ENCODE data around the gene MS4A5.

- TF ChIP-seq CTCF (IDR thresholded peaks at IDR 0.05) (no peak), POLR2A (IDR thresholded peaks at IDR 0.05) (no peak), EP300 (IDR thresholded peaks at IDR 0.05) (no peak)
Measured at GRCh38 chr11:60429272-60429671, at the start of gene MS4A5.
